ENCODE results near the gene SLC6A5.

Gene SLC6A5

GRCh38 chr11:20600551-20600950 is 1.1 kb downstream of the SLC6A5 start:
- Histone ChIP-seq H3K27me3 (ENCODE audit: control insufficient read depth, low read length) (0 out of 2 replicates have a peak, but pooled peaks cover 3% of the 10 kb centered on the region), H3K9me3 (ENCODE audit: control insufficient read depth, insufficient read depth, low read length) (peaks cover 6% of the 10 kb centered on the region; the same call in 1 of the 2 replicates)

DNA sequence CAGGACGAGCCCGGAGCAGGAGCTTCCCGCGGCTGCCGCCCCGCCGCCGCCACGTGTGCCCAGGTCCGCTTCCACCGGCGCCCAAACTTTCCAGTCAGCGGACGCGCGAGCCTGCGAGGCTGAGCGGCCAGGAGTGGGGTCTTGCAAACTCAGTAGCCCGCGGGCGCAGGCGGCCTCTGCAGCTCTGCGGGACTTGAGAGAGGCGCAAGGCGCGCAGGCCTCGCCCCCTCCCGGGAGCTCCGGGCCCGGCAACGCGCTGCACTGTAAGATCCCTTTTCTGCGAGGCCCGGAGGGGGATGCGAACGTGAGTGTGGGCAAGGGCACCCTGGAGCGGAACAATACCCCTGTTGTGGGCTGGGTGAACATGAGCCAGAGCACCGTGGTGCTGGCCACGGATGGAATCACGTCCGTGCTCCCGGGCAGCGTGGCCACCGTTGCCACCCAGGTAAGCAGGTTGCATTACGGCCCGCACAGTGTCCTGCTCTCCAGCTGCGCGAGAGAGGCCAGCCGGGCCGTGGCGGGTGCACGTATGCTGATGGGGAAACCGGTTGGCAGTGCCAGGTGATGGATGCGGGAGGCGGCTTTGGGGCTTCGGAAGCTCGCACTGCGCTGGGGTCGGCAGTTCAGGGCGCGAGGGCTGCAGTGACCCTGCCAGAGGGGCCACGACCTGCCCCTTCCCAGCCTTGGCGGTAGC is 2.0 kb downstream of the SLC6A5 start:
- no peak overlapping the region for H3K4me2 ChIP-seq (ENCODE audit: low read length)
- no peaks in the 10 kb centered on the region for H3F3A ChIP-seq (ENCODE audit: control insufficient read depth, insufficient read depth)
- H3K4me3 ChIP-seq (ENCODE audit: low read length), result no peak overlapping the region

More at GRCh38 chr11:20600551-20600950, 1.1 kb downstream of the SLC6A5 start:
- H3K4me3 ChIP-seq (ENCODE audit: low read length), result no peak overlapping the region
- no peaks in the 10 kb centered on the region for H4K20me1 ChIP-seq (ENCODE audit: control insufficient read depth, insufficient read depth, low read depth, low read length)
- H3K27ac ChIP-seq (ENCODE audit: low read depth, low read length), result no peak overlapping the region
- H3K9me2 ChIP-seq (replicated peaks; ENCODE audit: control insufficient read depth, low read length), result no peaks in the 10 kb centered on the region
- no peak for TF ChIP-seq EZH2phosphoT487 (IDR thresholded peaks at IDR 0.05; ENCODE audit: borderline replicate concordance, low read length)
- TF ChIP-seq, protein P1, sequence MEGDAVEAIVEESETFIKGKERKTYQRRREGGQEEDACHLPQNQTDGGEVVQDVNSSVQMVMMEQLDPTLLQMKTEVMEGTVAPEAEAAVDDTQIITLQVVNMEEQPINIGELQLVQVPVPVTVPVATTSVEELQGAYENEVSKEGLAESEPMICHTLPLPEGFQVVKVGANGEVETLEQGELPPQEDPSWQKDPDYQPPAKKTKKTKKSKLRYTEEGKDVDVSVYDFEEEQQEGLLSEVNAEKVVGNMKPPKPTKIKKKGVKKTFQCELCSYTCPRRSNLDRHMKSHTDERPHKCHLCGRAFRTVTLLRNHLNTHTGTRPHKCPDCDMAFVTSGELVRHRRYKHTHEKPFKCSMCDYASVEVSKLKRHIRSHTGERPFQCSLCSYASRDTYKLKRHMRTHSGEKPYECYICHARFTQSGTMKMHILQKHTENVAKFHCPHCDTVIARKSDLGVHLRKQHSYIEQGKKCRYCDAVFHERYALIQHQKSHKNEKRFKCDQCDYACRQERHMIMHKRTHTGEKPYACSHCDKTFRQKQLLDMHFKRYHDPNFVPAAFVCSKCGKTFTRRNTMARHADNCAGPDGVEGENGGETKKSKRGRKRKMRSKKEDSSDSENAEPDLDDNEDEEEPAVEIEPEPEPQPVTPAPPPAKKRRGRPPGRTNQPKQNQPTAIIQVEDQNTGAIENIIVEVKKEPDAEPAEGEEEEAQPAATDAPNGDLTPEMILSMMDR (IDR thresholded peaks at IDR 0.05; ENCODE audit: low read depth, low read length, poor library complexity, severe bottlenecking), result no peak
- no peaks in the 10 kb centered on the region for H3K4me1 ChIP-seq (ENCODE audit: control insufficient read depth, low read length)
- no peaks in the 10 kb centered on the region for H3K79me2 ChIP-seq (ENCODE audit: control insufficient read depth, low read length)
- no peak overlapping the region for H3K4me2 ChIP-seq (ENCODE audit: low read length)
- no peaks in the 10 kb centered on the region for H3F3A ChIP-seq (ENCODE audit: control insufficient read depth, insufficient read depth)
- no peaks in the 10 kb centered on the region for H3K36me3 ChIP-seq (ENCODE audit: control insufficient read depth, low read length)

GRCh38 chr11:20604295-20604803 is 4.9 kb downstream of the SLC6A5 start:
- no peaks in the 10 kb centered on the region for H3K4me1 ChIP-seq (ENCODE audit: control insufficient read depth, low read length)
- H3K27ac ChIP-seq (ENCODE audit: low read depth, low read length), result no peak overlapping the region
- H3K36me3 ChIP-seq (ENCODE audit: control insufficient read depth, low read length), result no peaks in the 10 kb centered on the region
- no peaks in the 10 kb centered on the region for H3K9me2 ChIP-seq (replicated peaks; ENCODE audit: control insufficient read depth, low read length)
- no peak overlapping the region for H3K4me3 ChIP-seq (ENCODE audit: low read length)
- TF ChIP-seq, protein P1 (IDR thresholded peaks at IDR 0.05; ENCODE audit: low read depth, low read length, poor library complexity, severe bottlenecking), result no peak
- TF ChIP-seq EZH2phosphoT487 (IDR thresholded peaks at IDR 0.05; ENCODE audit: borderline replicate concordance, low read length), result no peak
- H3F3A ChIP-seq (ENCODE audit: control insufficient read depth, insufficient read depth), result no peaks in the 10 kb centered on the region
- H3K4me2 ChIP-seq (ENCODE audit: low read length), result no peak overlapping the region
- H4K20me1 ChIP-seq (ENCODE audit: control insufficient read depth, insufficient read depth, low read depth, low read length), result no peaks in the 10 kb centered on the region
- H3K79me2 ChIP-seq (ENCODE audit: control insufficient read depth, low read length), result no peaks in the 10 kb centered on the region
- H3K27me3 ChIP-seq (ENCODE audit: control insufficient read depth, low read length), result peaks cover 14% of the 10 kb centered on the region
- H3K9me3 ChIP-seq (ENCODE audit: control insufficient read depth, insufficient read depth, low read length), result no peaks in the 10 kb centered on the region

More for the DNA sequence above, 2.0 kb downstream of the SLC6A5 start:
- peaks cover 6% of the 10 kb centered on the region; the same call in 1 of the 2 replicates for H3K9me3 ChIP-seq (ENCODE audit: control insufficient read depth, insufficient read depth, low read length)
- H3K9me2 ChIP-seq (replicated peaks; ENCODE audit: control insufficient read depth, low read length), result no peaks in the 10 kb centered on the region
- no peaks in the 10 kb centered on the region for H4K20me1 ChIP-seq (ENCODE audit: control insufficient read depth, insufficient read depth, low read depth, low read length)
- TF ChIP-seq, protein P1 (IDR thresholded peaks at IDR 0.05; ENCODE audit: low read depth, low read length, poor library complexity, severe bottlenecking), result no peak
- no peak for TF ChIP-seq EZH2phosphoT487 (IDR thresholded peaks at IDR 0.05; ENCODE audit: borderline replicate concordance, low read length)
- no peaks in the 10 kb centered on the region for H3K36me3 ChIP-seq (ENCODE audit: control insufficient read depth, low read length)
- no peaks in the 10 kb centered on the region for H3K4me1 ChIP-seq (ENCODE audit: control insufficient read depth, low read length)
- 0 out of 2 replicates have a peak, but pooled peaks cover 3% of the 10 kb centered on the region for H3K27me3 ChIP-seq (ENCODE audit: control insufficient read depth, low read length)
- H3K79me2 ChIP-seq (ENCODE audit: control insufficient read depth, low read length), result no peaks in the 10 kb centered on the region
- no peak overlapping the region for H3K27ac ChIP-seq (ENCODE audit: low read depth, low read length)
